ENCODE data around the gene UGDH. TPM values are rescaled to one million over a fixed set of nuclear protein-coding genes. Genes with fewer than 3 reads are reported as not detected.
A peak's percentile ranks its signal among the peaks of the same experiment; 100 is the strongest.

Gene UGDH
- total and polyA plus RNA-seq, 9 of the 15 experiments (the other 6 are each of a cell fraction or from before 2014, with no cell fraction given), result 5.5 to 21.7 (median 16.2) TPM

- TF ChIP-seq ZBTB40 (IDR thresholded peaks at IDR 0.05) (no peak), ZBTB40 (CRISPR knock-in tag; IDR thresholded peaks at IDR 0.05) (no peak), ZBTB7A (IDR thresholded peaks at IDR 0.05; ENCODE audit: borderline replicate concordance, control insufficient read depth, low read depth, low read length) (no peak), HLTF (IDR thresholded peaks at IDR 0.05) (no peak), TRIM28 (IDR thresholded peaks at IDR 0.05) (no peak), IFI16 (CRISPR knock-in tag; IDR thresholded peaks at IDR 0.05) (no peak), ZNF75A (CRISPR knock-in tag; IDR thresholded peaks at IDR 0.05) (no peak), HDAC2 (IDR thresholded peaks at IDR 0.05) (peak; percentile 22; the same call in 1 of the 2 replicates), DACH1 (IDR thresholded peaks at IDR 0.05; ENCODE audit: partially characterized antibody) (no peak), RFX5 (IDR thresholded peaks at IDR 0.05; ENCODE audit: low read depth, low read length) (no peak), PTBP1 (IDR thresholded peaks at IDR 0.05; ENCODE audit: low read depth, low read length) (no peak), E2F1 (CRISPR knock-in tag; IDR thresholded peaks at IDR 0.05) (no peak), HDGF (IDR thresholded peaks at IDR 0.05) (no peak), ZNF140 (CRISPR knock-in tag; IDR thresholded peaks at IDR 0.05) (no peak), JUND (IDR thresholded peaks at IDR 0.05; ENCODE audit: borderline replicate concordance, low read depth, low read length) (peak; percentile 95), JUND (tag; IDR thresholded peaks at IDR 0.05; ENCODE audit: borderline replicate concordance, low read depth, low read length) (peak; percentile 99), SREBF1 (IDR thresholded peaks at IDR 0.05; ENCODE audit: borderline replicate concordance, low read depth, low read length) (no peak), KLF1 (tag; IDR thresholded peaks at IDR 0.05) (no peak), NFIX (CRISPR knock-in tag; IDR thresholded peaks at IDR 0.05; ENCODE audit: low read depth) (0 out of 2 replicates have a peak, but pooled peaks have one; percentile 27), NBN (IDR thresholded peaks at IDR 0.05; ENCODE audit: low read depth) (peak; percentile 59; the same call in 1 of the 2 replicates), POLR3A (IDR thresholded peaks at IDR 0.05; ENCODE audit: borderline replicate concordance, extremely low read depth, insufficient read depth, insufficient read length) (no peak), TCF7L2 (IDR thresholded peaks at IDR 0.05; ENCODE audit: low read depth, low read length) (no peak)
Measured at GRCh38 chr4:39464886-39465501, 62.2 kb downstream of the UGDH start (continued).
